Measurements from ENCODE around the gene KIF11. TPM values are rescaled to one million over a fixed set of nuclear protein-coding genes. Genes with fewer than 3 reads are reported as not detected.

Gene KIF11
- total and polyA plus RNA-seq, 2 experiments from 2014 or later: 7.1 to 19.9 TPM

DNA sequence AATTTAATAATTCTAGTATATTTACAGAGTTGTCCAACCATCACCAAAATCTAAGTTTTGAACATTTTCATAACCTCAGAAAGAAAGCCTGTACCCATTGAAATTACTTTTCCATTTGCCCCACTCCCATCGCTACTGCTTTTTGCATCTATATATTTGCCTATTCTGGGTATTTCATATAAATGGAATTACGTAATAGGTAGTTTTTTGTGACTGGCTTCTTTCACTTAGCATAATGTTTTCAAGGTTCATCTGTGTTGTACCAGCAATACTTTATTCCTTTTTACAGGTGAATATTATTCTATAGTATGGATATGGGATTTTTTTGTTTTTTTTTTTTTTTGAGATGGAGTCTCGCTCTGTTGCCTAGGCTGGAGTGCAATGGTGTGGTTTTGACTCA, 22.6 kb downstream of the KIF11 start:
- no peak overlapping the region for H3K4me3 ChIP-seq
- H3K4me1 ChIP-seq (ENCODE audit: low read depth): no peaks in the 10 kb centered on the region
- no peaks in the 10 kb centered on the region for H3K9me3 ChIP-seq (ENCODE audit: low read depth)
- H3K27me3 ChIP-seq: no peaks in the 10 kb centered on the region
- no peak for DNase-seq (ENCODE audit: low read depth in 1 of 2, low spot score in 1 of 2)
- H3K36me3 ChIP-seq: peaks cover 22% of the 10 kb centered on the region
- H3K27ac ChIP-seq: no peak overlapping the region
- TF ChIP-seq, protein P1, sequence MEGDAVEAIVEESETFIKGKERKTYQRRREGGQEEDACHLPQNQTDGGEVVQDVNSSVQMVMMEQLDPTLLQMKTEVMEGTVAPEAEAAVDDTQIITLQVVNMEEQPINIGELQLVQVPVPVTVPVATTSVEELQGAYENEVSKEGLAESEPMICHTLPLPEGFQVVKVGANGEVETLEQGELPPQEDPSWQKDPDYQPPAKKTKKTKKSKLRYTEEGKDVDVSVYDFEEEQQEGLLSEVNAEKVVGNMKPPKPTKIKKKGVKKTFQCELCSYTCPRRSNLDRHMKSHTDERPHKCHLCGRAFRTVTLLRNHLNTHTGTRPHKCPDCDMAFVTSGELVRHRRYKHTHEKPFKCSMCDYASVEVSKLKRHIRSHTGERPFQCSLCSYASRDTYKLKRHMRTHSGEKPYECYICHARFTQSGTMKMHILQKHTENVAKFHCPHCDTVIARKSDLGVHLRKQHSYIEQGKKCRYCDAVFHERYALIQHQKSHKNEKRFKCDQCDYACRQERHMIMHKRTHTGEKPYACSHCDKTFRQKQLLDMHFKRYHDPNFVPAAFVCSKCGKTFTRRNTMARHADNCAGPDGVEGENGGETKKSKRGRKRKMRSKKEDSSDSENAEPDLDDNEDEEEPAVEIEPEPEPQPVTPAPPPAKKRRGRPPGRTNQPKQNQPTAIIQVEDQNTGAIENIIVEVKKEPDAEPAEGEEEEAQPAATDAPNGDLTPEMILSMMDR (IDR thresholded peaks at IDR 0.05; ENCODE audit: low read depth, low read length): no peak

DNA sequence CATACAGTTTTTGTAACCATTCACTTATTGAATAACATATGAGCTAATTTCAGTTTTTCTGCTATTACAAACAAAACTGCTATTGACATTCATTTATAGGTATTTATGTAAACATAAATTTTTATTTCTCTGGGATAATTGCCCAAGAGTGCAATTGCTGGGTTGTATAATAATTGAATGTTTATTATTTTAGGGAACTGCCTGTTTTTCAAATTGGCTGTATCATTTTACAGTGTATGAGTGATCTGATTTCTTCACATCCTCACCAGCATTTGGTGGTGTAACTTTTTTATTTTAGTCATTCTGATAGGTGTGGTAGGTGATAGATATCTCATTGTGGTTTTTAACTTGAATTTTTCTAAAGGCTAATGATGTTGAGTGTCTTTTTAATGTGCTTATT, 26.4 kb downstream of the KIF11 start:
- Histone ChIP-seq H3K4me1 (ENCODE audit: low read depth) (no peaks in the 10 kb centered on the region), H3K4me3 (no peak overlapping the region), H3K36me3 (peaks cover 20% of the 10 kb centered on the region), H3K27me3 (no peaks in the 10 kb centered on the region), H3K9me3 (ENCODE audit: low read depth) (no peaks in the 10 kb centered on the region), H3K27ac (no peak overlapping the region)
- TF ChIP-seq, protein P1 (IDR thresholded peaks at IDR 0.05; ENCODE audit: low read depth, low read length): no peak
- no peak for DNase-seq (ENCODE audit: low read depth in 1 of 2, low spot score in 1 of 2)

DNA sequence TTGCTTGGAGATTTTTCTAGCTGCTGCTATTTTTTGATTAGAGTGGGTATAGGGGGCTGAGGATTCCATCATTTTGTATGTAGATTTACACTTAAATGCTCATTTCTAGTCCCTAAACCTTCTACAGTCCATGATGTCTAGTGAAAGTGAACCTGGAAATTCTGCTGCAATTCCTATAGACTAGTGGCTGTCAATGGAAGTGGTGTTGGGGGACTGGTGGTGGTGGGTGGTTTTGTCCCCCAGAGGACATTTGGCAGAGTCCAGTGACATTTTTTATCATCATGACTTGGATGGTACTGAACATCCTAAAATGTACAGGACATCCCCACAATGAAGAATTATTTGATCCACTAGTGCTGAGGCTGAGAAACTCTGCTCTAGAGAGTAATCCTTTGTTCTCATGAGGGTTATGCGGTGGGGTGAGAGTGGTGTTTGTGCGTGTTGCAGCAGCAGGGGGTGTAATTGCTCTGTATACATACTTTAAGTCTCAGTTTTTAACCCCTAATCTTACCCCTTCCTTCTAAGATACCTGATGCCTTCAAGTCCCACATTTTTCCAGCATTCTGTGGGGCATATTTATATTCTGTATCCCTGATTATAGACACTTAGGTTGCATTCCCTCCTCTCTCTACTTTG, 35.0 kb downstream of the KIF11 start:
- DNase-seq (ENCODE audit: low read depth in 1 of 2, low spot score in 1 of 2): peak in 1 of 2 donors; percentile 12
- peaks cover 7% of the 10 kb centered on the region for H3K36me3 ChIP-seq

DNA sequence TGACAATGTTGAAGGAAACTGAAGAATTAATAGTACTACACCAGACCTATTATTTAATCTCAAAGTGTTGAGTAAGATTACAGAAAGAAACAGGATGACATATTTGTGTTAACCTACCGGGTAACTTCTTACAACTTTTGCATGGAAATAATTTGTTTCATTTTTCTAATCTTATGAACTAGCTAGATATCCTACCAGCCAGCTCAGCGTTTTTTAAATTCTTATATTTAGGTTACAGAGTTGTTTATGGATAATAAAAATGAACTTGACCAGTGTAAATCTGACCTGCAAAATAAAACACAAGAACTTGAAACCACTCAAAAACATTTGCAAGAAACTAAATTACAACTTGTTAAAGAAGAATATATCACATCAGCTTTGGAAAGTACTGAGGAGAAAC, 37.0 kb downstream of the KIF11 start:
- Histone ChIP-seq H3K27me3 (no peaks in the 10 kb centered on the region), H3K4me3 (no peak overlapping the region), H3K36me3 (peaks cover 7% of the 10 kb centered on the region), H3K9me3 (ENCODE audit: low read depth) (no peaks in the 10 kb centered on the region), H3K27ac (no peak overlapping the region), H3K4me1 (ENCODE audit: low read depth) (no peaks in the 10 kb centered on the region)
- DNase-seq (ENCODE audit: low read depth in 1 of 2, low spot score in 1 of 2): no peak
- TF ChIP-seq, protein P1 (IDR thresholded peaks at IDR 0.05; ENCODE audit: low read depth, low read length): no peak

More for the DNA sequence above, 35.0 kb downstream of the KIF11 start:
- no peaks in the 10 kb centered on the region for H3K9me3 ChIP-seq (ENCODE audit: low read depth)
- H3K27ac ChIP-seq: peak overlapping the region; percentile 7
- no peak overlapping the region for H3K4me3 ChIP-seq
- TF ChIP-seq, protein P1 (IDR thresholded peaks at IDR 0.05; ENCODE audit: low read depth, low read length): no peak
- H3K27me3 ChIP-seq: no peaks in the 10 kb centered on the region
- no peaks in the 10 kb centered on the region for H3K4me1 ChIP-seq (ENCODE audit: low read depth)

DNA sequence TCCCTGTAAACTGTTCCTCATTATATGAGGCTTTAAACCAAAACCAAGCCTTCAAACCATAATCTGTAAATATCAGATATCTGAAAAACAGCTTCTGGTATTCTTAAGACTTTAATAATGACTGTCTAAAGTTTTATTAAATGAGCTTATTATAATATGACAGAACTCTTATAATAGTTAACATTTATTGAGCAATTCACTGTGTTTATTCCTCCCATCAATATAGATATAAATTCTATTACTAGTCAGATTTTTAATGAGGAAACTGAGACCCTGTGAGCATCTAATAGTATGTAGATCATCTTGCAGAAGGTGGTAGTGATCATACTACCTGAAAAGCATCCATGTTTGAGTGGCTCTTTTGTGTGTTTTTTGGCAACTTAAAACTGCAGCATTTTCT, 45.1 kb downstream of the KIF11 start:
- no peaks in the 10 kb centered on the region for H3K9me3 ChIP-seq (ENCODE audit: low read depth)
- no peak overlapping the region for H3K4me3 ChIP-seq
- peaks cover 14% of the 10 kb centered on the region for H3K36me3 ChIP-seq
- TF ChIP-seq, protein P1 (IDR thresholded peaks at IDR 0.05; ENCODE audit: low read depth, low read length): no peak
- no peak overlapping the region for H3K27ac ChIP-seq
- no peaks in the 10 kb centered on the region for H3K4me1 ChIP-seq (ENCODE audit: low read depth)
- DNase-seq (ENCODE audit: low read depth in 1 of 2, low spot score in 1 of 2): no peak
- H3K27me3 ChIP-seq: no peaks in the 10 kb centered on the region

All from cardiac muscle cell (in vitro differentiated cells and primary cell).